GM20000 (cell line): ENCODE results near the gene TIPARP.
A peak's percentile ranks its signal among the peaks of the same experiment; 100 is the strongest.

Source experiments
- DNase-seq: peaks from one replicate; pipeline ENCODE4 v3.0.0; 2012; ENCODE audit warnings: low spot score
- TF ChIP-seq, protein P1 (sequence below): IDR thresholded peaks from 2 replicates; pipeline ENCODE4 v1.5.1; 2012; ENCODE audit warnings: mild to moderate bottlenecking, control low read depth; ENCODE audit errors: extremely low read depth, missing control alignments

The TIPARP gene

GRCh38 chr3:156685752-156686151, 11.4 kb downstream of the TIPARP start:
- TF ChIP-seq, protein P1, sequence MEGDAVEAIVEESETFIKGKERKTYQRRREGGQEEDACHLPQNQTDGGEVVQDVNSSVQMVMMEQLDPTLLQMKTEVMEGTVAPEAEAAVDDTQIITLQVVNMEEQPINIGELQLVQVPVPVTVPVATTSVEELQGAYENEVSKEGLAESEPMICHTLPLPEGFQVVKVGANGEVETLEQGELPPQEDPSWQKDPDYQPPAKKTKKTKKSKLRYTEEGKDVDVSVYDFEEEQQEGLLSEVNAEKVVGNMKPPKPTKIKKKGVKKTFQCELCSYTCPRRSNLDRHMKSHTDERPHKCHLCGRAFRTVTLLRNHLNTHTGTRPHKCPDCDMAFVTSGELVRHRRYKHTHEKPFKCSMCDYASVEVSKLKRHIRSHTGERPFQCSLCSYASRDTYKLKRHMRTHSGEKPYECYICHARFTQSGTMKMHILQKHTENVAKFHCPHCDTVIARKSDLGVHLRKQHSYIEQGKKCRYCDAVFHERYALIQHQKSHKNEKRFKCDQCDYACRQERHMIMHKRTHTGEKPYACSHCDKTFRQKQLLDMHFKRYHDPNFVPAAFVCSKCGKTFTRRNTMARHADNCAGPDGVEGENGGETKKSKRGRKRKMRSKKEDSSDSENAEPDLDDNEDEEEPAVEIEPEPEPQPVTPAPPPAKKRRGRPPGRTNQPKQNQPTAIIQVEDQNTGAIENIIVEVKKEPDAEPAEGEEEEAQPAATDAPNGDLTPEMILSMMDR: no peak
- DNase-seq: no peak

DNA sequence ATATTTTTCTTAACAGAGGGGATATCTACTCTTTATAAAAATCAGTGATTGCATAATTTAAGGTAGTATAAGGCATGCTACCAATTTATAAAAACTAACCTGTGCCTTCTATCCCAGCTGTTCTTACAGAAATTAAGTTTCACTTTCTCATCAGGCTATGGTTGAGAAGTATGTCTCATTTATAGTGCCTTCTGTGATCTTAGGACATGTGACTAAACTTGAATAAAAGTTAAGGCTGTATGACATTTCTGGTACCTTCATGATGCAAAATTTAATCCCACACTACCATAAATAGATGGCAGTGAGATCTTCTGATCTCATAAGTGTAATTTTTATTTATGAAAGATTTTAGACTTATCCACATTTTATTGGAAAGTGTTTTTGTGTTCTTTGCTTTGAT, 12.6 kb downstream of the TIPARP start:
- peak; percentile 18 for DNase-seq
- TF ChIP-seq, protein P1: no peak

GRCh38 chr3:156688632-156689452, 14.5 kb downstream of the TIPARP start:
- TF ChIP-seq, protein P1: no peak
- no peak for DNase-seq

DNA sequence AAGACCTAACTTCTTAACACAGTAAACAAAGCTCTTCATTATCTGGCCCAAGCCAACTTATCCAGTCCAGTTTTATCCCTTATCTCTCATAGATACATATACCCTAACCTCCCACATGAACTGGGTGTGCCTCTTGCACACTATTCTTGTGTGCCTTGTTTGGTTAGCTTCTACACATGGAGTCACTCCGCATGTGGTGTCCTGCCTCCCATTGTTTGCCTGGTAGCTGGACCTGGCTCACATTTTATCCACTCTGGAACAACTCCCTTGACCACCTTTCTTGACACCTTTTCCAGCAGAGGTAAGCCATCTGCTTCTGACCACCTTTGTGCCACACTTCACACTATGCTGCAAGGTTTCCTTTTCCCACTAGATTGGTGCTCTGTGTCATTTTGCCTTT, 15.2 kb downstream of the TIPARP start:
- no peak for DNase-seq
- TF ChIP-seq, protein P1: no peak

- TF ChIP-seq, protein P1: no peak
- no peak for DNase-seq
These were observed 17.5 kb downstream of the TIPARP start for GRCh38 chr3:156691920-156692319.

- no peak for DNase-seq
- TF ChIP-seq, protein P1: no peak
These were observed 18.8 kb downstream of the TIPARP start for GRCh38 chr3:156693166-156693565.

- no peak for DNase-seq
- TF ChIP-seq, protein P1: no peak
These were observed 20.1 kb downstream of the TIPARP start for GRCh38 chr3:156694536-156694935.
